Fibroblast of skin of abdomen (primary cell): ENCODE measurements around the gene SLC24A3.
A peak's percentile ranks its signal among the peaks of the same experiment; 100 is the strongest.

Source experiments
- DNase-seq: peaks from one replicate; pipeline ENCODE4 v3.0.0-alpha.2; 2013

Gene SLC24A3

GRCh38 chr20:19723813-19724430, 511.5 kb downstream of the SLC24A3 start:
- DNase-seq: no peak

- DNase-seq: no peak
Observed at GRCh38 chr20:19725373-19725772, 512.9 kb downstream of the SLC24A3 start.

- peak; percentile 24 for DNase-seq
Observed at GRCh38 chr20:19725814-19726525, 513.5 kb downstream of the SLC24A3 start.

DNA sequence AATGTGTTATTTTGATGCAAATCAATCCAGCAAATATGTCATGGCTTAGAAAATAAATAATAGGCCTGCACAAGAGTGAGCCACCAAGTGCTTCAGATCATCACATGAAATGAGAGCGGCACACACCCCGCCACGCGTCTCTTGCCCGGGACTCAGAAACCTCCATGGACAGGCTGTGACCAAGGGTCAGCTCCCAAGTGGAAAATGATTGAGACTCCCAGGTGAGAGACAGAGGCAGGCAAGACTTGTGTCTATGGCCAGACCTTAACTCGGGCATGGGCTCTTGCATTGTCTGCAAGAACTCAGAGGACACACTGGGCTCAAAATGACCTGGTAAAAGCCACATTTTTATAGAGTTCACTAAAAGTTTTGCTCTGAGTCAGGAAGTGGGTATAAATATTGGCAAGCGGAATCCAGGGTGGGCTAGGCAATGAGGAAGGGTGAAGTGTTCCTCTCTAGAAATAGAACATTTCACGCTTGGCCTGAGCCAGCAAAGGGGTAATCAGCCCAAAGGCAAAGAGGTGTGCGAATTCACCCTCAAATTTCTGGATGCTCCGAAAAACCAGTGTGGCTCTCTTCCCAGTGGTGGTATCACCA, 514.9 kb downstream of the SLC24A3 start:
- no peak for DNase-seq

GRCh38 chr20:19729672-19730071, 517.2 kb downstream of the SLC24A3 start:
- DNase-seq: no peak

GRCh38 chr20:19730706-19731105, 518.3 kb downstream of the SLC24A3 start:
- no peak for DNase-seq

GRCh38 chr20:19734811-19735210, 522.4 kb downstream of the SLC24A3 start:
- no peak for DNase-seq

GRCh38 chr20:19735446-19735845, 523.0 kb downstream of the SLC24A3 start:
- peak; percentile 68 for DNase-seq

DNA sequence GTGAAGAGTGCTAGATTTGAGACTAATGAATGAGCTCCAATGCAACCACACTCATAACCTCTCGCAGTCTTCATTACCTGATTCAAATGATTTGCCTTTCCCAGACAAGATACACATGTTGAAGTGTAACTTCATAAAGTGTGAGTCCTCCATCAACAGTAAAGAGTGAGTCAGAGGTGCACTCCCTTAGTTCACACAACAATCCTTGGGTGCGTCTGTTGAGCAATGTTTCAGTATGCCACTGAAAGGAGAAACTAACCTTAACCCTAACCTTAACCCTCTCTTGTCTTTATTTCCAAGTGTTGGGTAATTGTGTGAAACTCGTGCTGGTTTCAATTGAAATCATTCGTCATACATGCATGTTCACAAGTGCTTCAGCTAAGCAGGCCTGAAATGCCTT, 524.6 kb downstream of the SLC24A3 start:
- peak; percentile 20 for DNase-seq

DNA sequence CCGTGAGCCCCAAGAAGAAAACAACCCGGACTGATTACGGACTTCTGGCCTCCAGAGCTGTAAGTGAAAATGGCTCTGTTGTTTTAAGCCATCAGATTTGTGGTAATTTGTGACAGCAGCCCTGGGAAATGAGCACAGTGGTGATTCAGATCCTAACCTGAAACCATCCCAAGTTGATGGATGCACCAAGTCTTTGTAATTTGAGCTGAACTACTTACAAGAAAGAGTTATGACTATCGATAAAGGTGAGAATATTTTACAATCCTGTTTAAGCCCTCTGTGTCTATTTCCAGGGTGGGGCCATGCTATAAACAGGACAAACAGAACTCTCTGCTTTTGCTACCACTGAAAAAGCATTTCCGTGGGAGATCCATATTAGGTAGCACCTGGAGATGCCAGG, 526.5 kb downstream of the SLC24A3 start:
- no peak for DNase-seq

GRCh38 chr20:19739351-19739750, 526.9 kb downstream of the SLC24A3 start:
- no peak for DNase-seq

GRCh38 chr20:19740512-19740911, 528.1 kb downstream of the SLC24A3 start:
- DNase-seq: no peak

DNA sequence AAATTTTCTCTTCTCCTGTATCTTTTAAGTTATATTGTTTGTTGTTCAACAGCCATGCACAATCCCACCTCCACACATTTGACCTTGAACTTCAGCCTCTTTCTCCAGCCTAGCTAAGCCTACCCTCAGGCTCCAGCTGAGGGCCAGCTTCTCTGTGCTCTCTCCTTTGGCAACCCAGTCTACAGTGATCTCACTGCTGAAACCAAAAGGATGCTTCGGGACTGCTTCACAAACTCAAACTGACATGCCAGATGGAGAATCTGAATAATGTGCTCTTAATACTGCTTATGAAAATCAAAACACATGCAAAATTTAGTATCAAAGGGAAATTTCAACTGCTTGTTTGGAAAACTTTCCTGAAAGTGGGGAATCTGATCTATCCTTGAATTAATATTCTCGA, 529.5 kb downstream of the SLC24A3 start:
- no peak for DNase-seq

DNA sequence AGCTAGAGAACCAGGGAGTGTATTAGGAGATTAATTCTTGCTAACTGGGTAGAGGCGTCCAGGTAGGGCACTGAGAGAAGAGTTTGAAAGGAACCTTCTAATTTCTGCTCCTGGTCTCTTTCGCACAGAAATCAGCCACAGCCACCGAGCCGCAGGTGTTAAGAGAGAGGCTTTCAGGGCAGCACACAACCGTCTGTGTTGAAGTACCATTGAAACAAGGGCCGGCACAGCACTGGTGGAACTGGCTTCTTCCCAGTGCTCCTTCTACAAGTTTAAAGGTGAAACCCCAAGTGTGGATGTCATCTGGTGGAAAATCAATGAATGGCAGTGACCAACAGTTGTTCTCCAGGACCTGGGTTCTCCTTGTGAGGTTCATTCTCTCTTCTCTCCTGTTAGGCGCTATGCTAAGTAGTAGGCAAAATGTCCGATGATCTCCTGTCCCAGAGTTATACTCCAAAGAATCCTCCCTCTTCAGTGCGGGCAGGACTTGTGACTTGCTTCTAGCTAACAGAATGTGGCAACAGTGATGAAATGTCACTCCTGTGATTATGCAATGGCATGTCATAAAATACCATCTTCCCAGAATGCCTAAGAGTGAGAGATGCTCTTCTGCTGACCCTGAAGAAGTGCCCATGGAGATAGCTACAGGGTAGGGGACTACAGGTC, 530.7 kb downstream of the SLC24A3 start:
- DNase-seq: no peak

- no peak for DNase-seq
Observed at GRCh38 chr20:19743640-19743995, 531.2 kb downstream of the SLC24A3 start.

DNA sequence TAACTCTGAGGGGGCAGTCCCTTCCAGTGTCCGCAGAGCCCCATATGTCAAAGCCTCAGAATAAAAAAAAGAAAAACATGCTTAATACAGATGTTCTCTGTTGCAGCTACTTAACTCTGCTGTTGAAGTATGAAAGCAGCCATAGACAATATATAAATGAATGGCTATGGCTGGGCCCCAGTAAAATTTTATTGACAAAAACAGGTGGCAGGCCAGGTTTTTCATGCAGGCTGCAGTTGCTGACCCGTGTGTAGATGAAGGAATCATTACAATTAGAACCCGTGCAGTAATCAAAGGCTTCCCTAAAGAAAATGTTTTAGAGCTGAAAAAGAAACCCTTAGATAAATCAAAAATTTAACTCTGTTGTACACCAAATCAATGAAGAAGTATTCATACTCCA, 532.7 kb downstream of the SLC24A3 start:
- no peak for DNase-seq

DNA sequence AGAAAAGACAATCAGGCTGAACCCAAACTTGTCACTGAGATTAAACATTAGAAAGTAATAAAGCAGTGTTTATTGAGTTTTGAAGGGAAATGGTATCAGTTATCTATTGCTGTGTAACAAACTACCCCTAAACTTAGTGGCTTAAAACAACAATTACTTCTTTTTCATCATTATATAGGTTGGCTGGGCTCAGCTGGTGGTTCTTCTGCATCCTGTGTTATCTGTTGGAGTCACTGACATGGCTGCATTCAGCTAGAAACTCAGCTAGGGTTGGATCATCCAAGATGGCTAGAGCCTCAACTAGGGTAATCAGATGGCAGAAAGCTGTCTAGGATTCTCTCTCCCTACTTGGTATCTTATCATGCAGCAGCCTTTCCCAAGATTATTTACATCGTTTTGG, 533.1 kb downstream of the SLC24A3 start:
- no peak for DNase-seq

GRCh38 chr20:19746396-19746795, 534.0 kb downstream of the SLC24A3 start:
- no peak for DNase-seq

- no peak for DNase-seq
Observed at GRCh38 chr20:19747903-19748302, 535.5 kb downstream of the SLC24A3 start.

GRCh38 chr20:19748681-19749080, 536.2 kb downstream of the SLC24A3 start:
- DNase-seq: no peak

- DNase-seq: no peak
Observed at GRCh38 chr20:19749618-19750071, 537.2 kb downstream of the SLC24A3 start.

DNA sequence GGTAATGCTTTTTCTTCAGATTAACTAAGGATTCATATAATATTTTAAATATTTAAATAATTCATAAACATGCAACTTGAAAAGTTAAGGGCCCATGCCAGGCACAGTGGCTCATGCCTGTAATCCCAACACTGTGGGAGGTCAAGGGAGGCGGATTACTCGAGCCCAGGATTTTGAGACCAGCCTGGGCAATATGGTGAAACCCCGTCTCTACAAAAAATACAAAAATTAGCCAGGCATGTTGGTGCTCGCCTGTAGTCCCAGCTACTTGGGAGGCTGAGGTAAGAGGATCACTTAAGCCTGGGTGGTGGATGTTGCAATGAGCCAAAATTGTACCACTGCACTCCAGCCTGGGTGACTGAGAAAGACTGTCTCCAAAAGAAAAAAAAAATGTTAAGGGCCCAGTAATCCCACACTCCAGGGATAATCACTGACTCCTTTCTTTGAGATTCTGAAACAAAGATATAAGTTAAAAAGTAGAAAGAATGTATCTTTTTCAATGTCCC, 537.7 kb downstream of the SLC24A3 start:
- DNase-seq: no peak

DNA sequence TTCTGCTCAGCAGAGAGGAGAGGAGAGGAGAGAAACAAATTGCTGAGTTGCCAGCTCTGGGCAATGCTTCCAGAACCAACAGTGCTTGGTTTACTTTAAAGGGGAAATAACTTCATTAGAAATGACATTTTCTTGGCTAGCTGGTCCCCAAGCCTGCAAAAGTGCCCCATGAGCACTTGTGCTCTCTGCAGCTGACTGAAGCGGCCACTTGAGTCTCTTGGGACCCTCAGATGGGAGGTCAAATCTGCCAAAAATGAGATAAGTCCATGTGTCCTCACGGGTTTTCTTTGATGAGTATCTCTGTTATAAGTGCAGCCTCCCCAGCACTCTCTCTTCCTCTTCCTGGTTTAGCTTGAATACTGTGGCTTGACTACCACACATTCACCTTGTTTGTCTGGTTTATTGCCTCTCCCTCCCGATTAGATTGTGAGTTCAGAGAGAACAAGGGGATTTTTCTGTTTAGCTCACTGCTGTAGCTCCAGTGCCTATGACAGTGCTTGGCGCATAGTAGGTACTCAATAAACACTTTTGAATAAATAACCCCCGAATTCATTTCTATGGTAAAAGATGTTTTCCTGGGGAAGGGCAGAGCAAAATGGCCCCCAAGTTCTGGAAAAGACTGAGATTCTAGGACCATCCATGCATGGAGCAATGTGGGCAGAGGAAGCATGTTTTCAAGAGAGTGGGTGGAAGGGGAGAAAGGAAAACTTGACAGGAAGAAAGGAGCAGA, 538.6 kb downstream of the SLC24A3 start:
- DNase-seq: no peak
